Activated effector memory CD4-positive, alpha-beta T cell treated with anti-CD3 and anti-CD28 coated beads, Interleukin-2, amount 50 U/mL, for 16 hours (primary cell): ENCODE results near the gene CEP126.
"Not testable (repeated sequence)": the region's sequence is repeated elsewhere in the genome, so short reads cannot be mapped to it uniquely, and the experiment has no call there.

ENCODE experiments used
- DNase-seq: peaks from one replicate; pipeline ENCODE4 v3.0.0-alpha.2; 2020

The CEP126 gene

GRCh38 chr11:101929294-101929915 lies 14.6 kb downstream of the CEP126 start:
- DNase-seq, result no peak

DNA sequence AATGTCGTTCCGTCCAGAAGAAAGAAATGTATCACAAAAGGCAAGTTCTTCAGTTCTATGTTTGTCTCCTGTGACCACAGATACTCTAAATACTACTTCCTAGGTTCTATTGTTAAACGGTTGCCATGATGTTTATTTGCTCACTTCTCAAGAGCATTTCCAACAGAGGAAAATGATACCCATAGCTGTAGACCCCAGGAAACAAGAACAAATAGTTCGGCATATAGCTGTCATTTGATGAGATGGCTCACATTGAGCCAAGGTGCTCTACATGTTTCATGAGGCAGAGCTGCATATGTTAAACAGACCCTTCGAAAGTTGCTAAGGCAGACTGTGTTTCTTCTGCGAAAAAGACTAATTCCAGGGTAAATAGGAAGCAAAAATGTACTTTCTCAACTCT lies 16.9 kb downstream of the CEP126 start:
- no peak for DNase-seq

DNA sequence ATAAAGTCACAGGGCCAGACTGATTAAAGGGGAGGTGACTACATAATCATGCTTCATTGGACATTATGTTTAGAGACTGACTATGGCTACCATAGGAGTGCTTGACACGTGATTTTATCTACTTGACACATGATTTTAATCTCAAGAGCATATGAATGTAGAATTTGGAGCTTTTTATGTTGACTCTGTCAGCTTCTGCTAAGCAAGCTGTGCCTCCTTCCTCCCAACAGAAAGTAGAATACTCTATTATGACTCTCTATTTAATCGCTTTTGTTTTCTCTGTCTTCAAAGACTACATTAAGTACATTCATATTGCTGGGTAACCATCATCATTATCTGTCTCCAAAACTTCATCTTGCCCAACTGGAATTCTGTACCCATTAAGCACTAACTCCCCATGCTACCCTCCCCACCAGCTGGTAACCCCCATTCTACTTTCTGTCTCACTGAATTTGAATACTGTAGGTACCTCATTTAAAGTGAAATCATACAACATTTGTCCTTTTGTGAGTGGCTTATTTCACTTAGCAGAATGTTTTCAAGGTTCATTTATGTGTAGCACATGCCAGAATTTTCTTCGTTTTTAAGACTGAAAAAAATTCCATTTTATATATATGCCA lies 26.2 kb downstream of the CEP126 start:
- DNase-seq, result no peak

GRCh38 chr11:101944923-101945322 lies 30.1 kb downstream of the CEP126 start:
- no peak for DNase-seq

- DNase-seq, result no peak
Observed at GRCh38 chr11:101945448-101945847, 30.6 kb downstream of the CEP126 start.

DNA sequence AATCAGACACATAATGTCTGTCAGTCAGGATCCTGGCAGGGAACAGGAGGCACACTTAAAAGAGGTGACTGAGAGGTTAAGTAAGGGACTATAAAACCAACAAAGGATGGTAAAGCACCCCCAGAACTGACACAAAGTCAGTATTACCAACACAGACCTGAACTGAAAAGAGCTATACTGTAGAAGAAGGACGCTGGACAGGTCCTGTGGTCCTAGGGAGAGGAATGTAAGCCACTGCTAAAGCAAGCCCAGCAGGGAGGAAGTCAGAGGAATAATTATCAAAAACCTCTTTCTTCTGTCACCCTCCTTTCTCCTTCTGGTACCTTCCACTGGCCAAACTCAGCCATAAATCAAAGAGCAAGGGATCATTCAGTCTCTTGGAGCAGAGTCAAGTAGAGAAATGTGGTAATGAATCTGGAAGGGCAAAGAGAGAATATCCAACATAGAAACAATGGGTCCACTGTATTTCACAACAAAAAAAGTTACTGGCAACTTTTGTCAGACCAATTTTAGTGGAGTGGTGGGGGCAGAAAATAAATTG lies 34.9 kb downstream of the CEP126 start:
- no peak for DNase-seq

DNA sequence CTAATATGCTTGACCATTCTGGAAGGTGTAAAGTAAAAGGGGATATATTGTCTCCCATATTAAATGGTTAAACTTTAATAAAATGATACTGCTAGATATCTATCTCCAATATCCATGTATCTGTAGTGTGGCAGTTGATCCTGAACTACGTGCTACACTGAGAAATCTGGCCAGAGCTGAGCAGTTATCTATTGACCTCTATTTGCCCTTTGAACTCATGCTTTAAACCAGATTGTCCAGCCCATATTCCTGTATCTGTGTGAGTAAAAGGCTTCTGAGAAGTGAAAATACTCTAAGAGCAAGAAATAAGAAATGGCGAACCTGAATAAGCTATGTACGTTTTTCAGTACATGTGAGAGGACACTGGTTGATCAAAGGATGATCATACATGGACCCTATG lies 40.5 kb downstream of the CEP126 start:
- no peak for DNase-seq

DNA sequence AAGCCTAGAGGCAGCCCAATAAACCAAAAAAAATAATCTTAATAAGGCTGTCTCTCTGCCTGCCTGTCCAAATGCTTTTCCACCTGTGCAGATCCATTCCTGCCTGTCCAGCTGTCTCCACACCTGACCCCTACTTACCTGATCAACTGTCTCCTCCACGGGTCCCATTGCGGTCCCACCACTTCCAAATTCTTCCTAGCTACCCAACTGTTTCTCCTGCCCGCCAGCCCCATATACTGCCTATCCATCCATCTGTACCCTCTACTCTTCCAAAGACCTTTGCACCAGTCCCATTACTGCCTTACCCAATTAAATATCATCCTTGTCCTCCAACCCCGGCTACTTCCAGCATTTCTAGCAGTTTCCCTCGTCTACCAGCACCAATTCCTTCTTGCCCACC lies 40.9 kb downstream of the CEP126 start:
- DNase-seq, result no peak

- DNase-seq, result no peak
Observed at GRCh38 chr11:101960231-101960630, 45.4 kb downstream of the CEP126 start.

- DNase-seq, result not testable (repeated sequence)
Observed at GRCh38 chr11:101964200-101964599, 49.4 kb downstream of the CEP126 start.

DNA sequence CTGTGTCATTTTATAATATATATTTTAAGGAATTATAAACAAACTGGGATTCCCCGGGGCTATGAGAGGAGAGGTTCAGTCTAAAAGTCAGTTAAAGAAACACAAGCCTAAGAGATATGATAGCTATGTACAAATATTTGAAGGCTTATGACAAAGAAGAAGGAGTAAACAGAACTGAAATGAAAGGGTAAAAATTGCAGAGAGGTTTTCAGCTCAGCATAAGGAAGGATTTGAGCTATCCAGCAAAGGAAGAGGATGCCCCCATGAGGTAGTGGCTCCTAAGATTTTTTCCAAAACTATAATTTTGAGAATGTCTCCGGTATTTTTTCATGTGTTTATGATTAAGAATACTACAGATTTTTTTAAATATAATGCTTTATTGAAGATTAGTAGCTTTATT lies 59.4 kb downstream of the CEP126 start:
- DNase-seq, result no peak

DNA sequence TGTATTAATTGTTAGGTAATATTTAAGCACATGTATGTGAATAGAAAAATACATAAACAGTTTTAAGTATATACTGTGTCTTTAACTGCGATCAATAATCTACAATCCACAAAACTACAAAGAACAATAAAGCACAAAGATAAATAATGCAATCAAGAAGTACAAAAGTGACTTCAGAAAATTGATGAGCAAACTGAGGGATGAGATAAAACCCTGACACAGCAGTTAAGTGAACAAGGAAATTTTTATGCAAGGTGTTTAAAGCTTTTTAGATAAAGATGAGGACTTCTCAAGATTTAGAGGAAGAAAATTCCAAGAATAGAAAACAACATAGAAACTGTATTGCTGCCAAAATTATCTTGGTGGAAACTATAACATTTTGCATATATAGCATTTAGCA lies 60.0 kb downstream of the CEP126 start:
- no peak for DNase-seq

DNA sequence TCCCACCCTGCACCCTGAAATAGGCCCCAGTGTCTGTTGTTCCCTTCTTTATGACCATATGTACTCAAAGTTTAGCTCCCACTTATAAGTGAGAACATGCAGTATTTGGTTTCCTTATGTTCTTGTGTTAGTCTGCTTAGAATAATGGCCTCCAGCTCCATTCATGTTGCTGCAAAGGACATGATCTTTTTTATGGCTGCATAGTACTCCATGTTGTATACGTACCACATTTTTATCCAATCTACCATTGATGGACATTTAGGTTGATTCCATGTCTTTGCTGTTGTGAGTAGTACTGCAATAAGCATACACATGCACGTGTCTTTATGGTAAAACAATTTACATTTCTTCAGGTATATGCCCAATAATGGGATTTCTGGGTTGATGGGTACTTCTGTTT lies 60.9 kb downstream of the CEP126 start:
- DNase-seq, result no peak

DNA sequence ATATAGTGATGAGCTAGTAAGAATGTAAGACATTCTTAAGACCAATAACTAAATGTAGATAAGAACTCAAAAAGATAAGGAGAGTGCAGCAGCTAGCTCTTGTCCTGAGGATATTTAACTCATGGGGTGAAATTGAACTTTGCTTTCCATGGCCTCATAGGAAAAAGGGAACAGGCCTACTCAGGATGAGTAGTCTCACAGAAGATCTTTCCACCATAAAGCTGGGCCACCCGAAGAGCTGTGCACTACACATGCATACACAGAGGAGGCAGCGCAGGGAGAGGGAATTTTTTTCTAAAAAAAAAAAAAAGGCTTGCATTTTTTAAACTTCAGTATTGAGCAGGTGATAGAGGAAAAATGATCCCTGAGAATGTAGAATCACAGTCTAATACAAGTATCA lies 72.6 kb downstream of the CEP126 start:
- DNase-seq, result no peak

- no peak for DNase-seq
Observed at GRCh38 chr11:101993172-101993571, 78.4 kb downstream of the CEP126 start.

- DNase-seq, result not testable (repeated sequence)
Observed at GRCh38 chr11:101994052-101994469, 79.3 kb downstream of the CEP126 start.

DNA sequence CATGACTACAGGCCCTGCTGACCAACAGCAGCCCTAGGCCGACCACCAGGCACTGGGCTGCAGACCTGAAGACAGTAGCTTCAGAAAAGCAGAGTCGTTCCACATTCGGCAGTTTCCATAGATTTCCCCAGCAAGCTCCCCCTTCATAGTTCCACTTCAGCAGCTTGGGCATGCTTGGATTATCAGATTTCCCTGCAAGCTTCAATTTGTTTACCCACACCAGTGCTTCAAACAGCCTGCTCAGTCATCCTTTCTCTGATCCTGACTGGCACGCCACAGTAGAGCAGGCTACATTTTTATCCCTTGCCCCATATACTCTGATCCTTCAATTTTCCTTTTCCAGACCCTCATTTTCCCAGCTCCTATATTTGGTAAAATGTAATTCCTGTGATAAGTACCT lies 81.3 kb downstream of the CEP126 start:
- no peak for DNase-seq

DNA sequence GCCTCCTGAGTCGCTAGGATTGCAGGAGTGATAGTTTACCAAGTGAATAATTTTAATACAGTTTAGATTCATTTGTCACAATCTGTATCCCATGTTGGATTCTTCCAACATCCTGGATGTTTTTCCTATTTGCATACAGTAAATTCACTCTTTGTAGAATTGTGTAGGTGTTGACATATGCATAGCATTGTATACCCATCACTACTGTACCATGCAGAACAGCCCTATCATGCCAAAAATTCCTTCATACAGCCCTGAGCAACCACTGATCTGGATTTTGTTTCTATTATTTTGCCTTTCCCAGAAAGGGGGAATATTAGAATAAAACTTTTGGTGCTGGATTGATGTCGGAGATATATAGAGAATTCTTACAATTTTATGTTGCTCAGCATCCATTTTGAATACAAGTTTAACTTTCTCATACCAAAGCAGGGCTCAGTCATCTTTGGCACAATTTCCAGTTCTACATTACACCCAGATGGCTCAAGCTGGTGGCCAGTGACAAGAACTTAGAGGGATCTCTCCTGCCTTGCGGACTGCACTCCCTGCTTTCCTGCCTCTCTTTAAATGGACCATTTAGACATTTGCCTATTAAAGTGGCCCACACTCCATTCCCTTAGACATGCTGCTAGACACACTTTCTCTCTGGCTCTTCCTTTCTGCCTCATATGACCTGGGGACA lies 87.0 kb downstream of the CEP126 start:
- no peak for DNase-seq

GRCh38 chr11:102004220-102004619 lies 89.4 kb downstream of the CEP126 start:
- DNase-seq, result no peak

- no peak for DNase-seq
Observed at GRCh38 chr11:102005306-102005705, 90.5 kb downstream of the CEP126 start.

DNA sequence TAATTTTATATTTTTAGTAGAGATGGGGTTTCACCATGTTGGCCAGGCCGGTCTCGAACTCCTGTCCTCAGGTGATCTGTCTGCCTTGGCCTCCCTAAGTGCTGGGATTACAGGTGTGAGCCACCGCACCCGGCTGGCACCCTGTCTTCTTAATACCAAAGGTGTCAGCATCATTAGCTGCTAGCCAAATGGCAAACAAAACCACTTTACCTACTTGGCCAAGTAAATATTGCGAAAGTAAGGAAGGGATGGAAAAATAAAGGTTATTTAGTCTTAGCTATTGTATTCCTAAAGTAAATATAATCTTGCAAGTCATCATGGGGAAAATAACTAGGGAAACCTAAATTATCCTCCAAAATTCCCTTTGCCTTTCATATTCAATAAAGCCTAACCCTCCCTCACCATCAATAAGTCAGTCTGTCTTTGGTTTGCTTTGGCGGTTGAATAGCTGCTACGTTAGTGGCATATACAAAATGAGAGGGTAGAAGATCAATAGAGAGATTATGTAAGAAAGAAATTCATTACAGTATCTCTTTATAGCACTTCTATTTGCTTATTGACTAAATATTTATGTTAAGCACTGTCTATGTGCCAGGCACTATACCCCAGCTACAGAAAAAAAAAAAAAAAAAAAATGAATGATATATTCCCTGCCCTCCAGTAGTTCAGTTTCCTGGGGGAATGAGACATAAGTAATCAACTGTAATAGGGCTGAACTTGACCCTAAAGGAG lies 92.2 kb downstream of the CEP126 start:
- no peak for DNase-seq

DNA sequence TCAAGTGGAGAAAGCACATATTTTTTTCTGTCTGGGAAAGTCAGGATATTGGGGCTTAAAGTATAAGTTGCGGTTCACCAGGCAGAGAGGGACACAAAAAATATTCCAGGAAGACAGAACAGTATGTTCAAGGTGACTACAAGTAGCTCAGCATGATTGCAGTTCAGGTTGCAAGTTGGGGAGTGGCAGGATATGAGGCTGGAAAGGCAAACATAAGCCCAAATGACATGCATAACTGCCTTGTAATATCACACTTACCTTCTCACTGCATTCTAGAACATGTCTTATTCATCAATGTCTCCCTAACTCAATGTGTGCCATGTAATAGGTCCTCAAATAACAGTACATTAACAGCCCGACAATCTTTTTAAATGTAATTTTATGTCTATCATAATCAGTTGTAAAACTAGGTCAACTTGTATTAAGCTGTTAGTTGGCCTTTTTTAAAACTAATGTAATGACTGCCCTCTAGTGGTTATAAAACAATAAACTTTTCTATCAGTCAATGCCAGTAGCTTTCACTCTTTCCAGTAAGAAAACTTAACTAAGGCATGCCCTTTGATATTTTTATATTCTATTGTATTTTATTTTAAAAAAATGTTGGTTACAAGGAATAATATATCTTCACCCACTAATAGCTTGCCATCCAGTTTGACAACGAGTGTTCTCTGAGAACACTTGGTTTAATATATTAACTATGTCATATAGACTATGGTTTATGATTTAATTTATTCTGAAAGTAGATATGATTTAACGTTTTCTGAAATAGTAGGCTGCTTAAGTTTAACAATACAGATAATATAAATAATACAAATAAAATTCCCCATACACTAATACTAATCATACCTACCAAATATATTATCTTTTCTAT lies 93.0 kb downstream of the CEP126 start:
- no peak for DNase-seq
